ENCODE measurements around the gene SLC22A31. TPM values are rescaled to one million over a fixed set of nuclear protein-coding genes. Genes with fewer than 3 reads are reported as not detected.
A peak's percentile ranks its signal among the peaks of the same experiment; 100 is the strongest.

The SLC22A31 gene
- total and polyA plus RNA-seq, 9 donors, result 0.94 to 7.8 (median 2.7) TPM; not detected in 2

- TF ChIP-seq EP300 (IDR thresholded peaks at IDR 0.05), result no peak
- no peak for TF ChIP-seq POLR2A (IDR thresholded peaks at IDR 0.05)
- no peak for TF ChIP-seq CTCF (IDR thresholded peaks at IDR 0.05)
- peak in 1 of 5 donors; percentile 7 for DNase-seq
- no peak overlapping the region for H3K27ac ChIP-seq
- H3K27me3 ChIP-seq, result no peaks in the 10 kb centered on the region
- no peak overlapping the region for H3K4me3 ChIP-seq
- WGBS, 3 donors, result 72 to 78% (median 73%) methylated on average over 11 of the region's 11 CpGs
- no peaks in the 10 kb centered on the region for H3K4me1 ChIP-seq (ENCODE audit: insufficient read depth)
- intact Hi-C loops (cut with DNase I), result loop anchor here in 3 of 4 donors (5.0 to 10.0 kb wide), 4 partner anchors 266 to 476 kb away; no protein-coding TSS in a partner anchor
- no peaks in the 10 kb centered on the region for H3K36me3 ChIP-seq
- no peaks in the 10 kb centered on the region for H3K9me3 ChIP-seq
Measured at GRCh38 chr16:89210165-89210903, 10.0 kb upstream of the SLC22A31 start.

DNA sequence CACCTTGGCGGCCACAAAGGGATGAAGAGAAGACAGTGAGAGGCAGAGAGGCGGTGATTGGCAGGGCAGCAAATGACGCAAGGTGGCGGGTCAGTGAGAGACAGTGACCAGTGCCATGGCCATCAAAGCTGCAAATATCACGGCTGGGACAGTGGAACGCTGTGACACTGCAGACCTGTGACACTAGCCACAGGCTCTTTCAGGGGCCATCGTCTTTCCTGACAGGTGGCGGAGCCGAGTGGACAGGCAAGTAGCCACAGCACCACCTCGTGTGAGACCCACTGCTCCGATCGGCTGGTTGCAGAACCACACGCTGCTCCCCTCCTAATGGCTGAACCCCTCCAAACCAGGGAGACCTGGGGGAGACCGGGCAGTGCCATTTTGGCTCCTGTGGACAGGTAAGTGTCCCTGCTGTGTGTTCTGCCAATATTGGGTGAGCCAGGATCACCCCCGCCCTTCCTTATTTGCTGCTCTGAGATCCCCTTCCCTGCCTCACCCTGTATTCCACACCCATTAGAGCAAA, 9.2 kb upstream of the SLC22A31 start:
- peak in 1 of 5 donors; percentile 27 for DNase-seq
- Histone ChIP-seq H3K9me3 (no peaks in the 10 kb centered on the region), H3K27me3 (no peaks in the 10 kb centered on the region), H3K27ac (no peak overlapping the region), H3K4me3 (no peak overlapping the region), H3K36me3 (no peaks in the 10 kb centered on the region), H3K4me1 (ENCODE audit: insufficient read depth) (no peaks in the 10 kb centered on the region)
- TF ChIP-seq CTCF (IDR thresholded peaks at IDR 0.05), result no peak
- no peak for TF ChIP-seq POLR2A (IDR thresholded peaks at IDR 0.05)
- no peak for TF ChIP-seq EP300 (IDR thresholded peaks at IDR 0.05)
- intact Hi-C loops (cut with DNase I), result loop anchor here in 3 of 4 donors (5.0 to 10.0 kb wide), 4 partner anchors 265 to 475 kb away; no protein-coding TSS in a partner anchor
- 64 to 72% (median 69%) methylated on average over 15 of the region's 15 CpGs for WGBS, 3 donors

- Histone ChIP-seq H3K4me1 (ENCODE audit: insufficient read depth) (no peaks in the 10 kb centered on the region), H3K27me3 (no peaks in the 10 kb centered on the region), H3K27ac (no peak overlapping the region), H3K4me3 (no peak overlapping the region), H3K36me3 (no peaks in the 10 kb centered on the region), H3K9me3 (no peaks in the 10 kb centered on the region)
- intact Hi-C loops (cut with DNase I), result no loop called here
- no peak for DNase-seq
- no peak for TF ChIP-seq CTCF (IDR thresholded peaks at IDR 0.05)
- no peak for TF ChIP-seq EP300 (IDR thresholded peaks at IDR 0.05)
- no peak for TF ChIP-seq POLR2A (IDR thresholded peaks at IDR 0.05)
- 75 to 91% (median 84%) methylated on average over 4 of the region's 4 CpGs for WGBS, 3 donors
Measured at GRCh38 chr16:89207993-89208392, 7.7 kb upstream of the SLC22A31 start.

DNA sequence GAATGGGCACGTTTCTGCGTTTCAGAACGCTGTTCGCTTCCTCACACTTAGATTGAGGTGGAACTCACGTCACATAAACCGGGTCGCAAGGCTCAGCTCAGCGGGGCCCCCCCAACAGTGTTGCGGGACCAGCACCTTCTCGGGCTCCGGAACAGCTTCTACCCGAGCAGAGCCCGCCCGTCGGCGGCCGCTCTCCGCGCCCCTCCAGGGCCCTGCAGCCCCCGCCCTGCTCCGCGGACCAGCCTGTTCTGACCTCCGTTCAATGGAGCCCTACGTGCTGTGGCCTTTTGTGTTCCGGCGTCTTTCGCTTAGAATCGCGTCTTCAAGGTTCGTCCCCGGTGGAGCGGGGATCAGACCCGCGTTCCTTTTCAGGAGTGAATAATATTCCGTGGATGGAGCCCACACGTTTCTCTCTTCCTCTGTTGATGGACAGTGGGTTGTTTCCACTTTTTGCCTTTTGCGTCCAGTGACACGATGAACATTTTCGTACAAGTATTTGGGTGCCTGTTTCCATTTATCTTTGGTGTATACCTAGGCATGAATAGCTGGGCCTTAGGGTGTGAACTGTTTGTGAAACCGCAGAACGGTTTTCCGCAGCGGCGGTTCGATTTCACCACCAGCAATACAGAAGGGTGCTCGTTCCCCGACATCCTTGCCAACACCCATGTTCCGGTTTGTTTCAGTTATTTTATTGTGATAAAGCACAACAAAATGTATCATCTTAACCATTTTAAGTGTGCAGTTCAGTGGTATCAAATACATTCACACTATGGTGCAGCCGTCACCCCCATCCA, 2.3 kb upstream of the SLC22A31 start:
- Histone ChIP-seq H3K4me3 (peak overlapping the region; percentile 28), H3K36me3 (no peaks in the 10 kb centered on the region), H3K27me3 (no peaks in the 10 kb centered on the region), H3K27ac (no peak overlapping the region), H3K9me3 (no peaks in the 10 kb centered on the region), H3K4me1 (ENCODE audit: insufficient read depth) (peaks cover 3% of the 10 kb centered on the region)
- no peak for DNase-seq
- intact Hi-C loops (cut with DNase I), result no loop called here
- TF ChIP-seq CTCF (IDR thresholded peaks at IDR 0.05), result no peak
- WGBS, 3 donors, result 34 to 42% (median 35%) methylated on average over 49 of the region's 49 CpGs

Data from ovary (tissue), 9 donors.